Measurements from ENCODE around the gene CFAP74. TPM values are rescaled to one million over a fixed set of nuclear protein-coding genes. Genes with fewer than 3 reads are reported as not detected.
"Not testable (repeated sequence)": the region's sequence is repeated elsewhere in the genome, so short reads cannot be mapped to it uniquely, and the experiment has no call there.

The CFAP74 gene
- polyA plus RNA-seq, 3 donors = 0.02 to 0.24 (median 0.22) TPM

DNA sequence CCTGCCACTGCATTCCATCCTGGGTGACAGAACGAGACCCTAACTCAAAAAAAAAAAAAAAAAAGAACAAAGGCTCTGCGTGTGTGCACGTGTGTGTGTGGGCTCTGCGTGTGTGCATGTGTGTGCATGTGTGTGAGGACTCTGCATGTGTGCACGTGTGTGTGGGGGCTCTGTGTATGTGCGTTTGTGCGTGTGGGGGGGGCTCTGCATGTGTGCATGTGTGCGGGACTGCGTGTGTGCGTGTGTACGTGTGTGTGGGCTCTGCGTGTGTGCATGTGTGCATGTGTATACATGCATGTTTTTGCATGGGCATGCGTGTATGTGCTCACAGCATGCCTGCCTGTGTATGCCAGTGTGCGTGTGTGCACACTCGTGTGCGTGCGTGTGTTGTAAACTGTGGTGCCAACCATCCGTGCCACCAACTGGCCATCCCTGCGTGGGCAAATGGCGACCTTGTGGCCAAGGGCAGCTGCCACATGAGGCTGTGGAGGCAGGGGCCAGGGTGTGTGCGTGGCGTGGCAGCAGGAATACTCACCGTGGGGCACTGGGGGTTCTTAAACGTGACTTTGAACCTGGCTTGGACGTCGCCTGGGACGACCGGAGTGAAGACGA lies 57.7 kb downstream of the CFAP74 start:
- 84 to 91% (median 87%) methylated on average over 29 of the region's 29 CpGs for WGBS, 3 donors
- no peak overlapping the region for H3K27ac ChIP-seq (ENCODE audit: low read depth, low read length)

DNA sequence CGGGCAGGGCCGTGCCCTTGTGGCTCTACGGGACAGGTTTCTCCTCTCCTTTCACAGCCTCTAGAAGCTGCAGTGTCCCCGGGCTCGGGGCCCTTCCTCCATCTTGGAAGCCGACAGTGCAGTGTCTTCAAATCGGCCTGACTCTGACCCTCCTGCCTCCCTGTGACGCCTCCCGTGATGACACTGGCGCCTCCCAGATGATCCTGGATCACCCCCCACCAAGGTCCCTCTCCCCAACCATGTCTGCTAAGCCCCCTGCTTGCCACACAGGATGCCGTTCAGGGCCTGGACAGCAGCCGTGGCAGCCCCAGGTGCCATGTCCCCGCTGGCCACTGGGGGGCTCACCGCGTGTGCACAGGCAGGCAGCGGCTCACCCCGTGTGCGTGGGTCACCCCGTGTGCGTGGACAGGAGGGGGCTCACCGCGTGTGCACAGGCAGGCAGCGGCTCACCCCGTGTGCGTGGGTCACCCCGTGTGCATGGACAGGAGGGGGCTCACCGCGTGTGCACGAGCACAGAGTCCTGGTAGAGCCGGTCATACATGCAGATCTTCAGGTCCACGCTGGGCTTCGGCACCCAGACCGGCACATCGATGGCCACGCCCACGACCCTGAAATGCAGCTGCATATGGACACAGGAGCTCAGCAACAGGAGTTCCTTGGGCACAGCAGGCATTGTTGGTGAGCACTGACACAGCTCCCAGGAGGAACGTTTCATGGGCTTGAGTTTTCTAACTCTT lies 59.6 kb downstream of the CFAP74 start:
- WGBS, 3 donors = 12% methylated on average over 37 of the region's 37 CpGs
- H3K27ac ChIP-seq (ENCODE audit: low read depth, low read length) = no peak overlapping the region

- WGBS, 3 donors = 79 to 83% (median 80%) methylated on average over 43 to 45 of the region's 45 CpGs
- H3K27ac ChIP-seq (ENCODE audit: low read depth, low read length) = no peak overlapping the region
Measured at GRCh38 chr1:1942753-1943656, 60.6 kb downstream of the CFAP74 start.

GRCh38 chr1:1941868-1942752 lies 61.5 kb downstream of the CFAP74 start:
- no peak overlapping the region for H3K27ac ChIP-seq (ENCODE audit: low read depth, low read length)
- 75 to 79% (median 75%) methylated on average over 39 of the region's 39 CpGs for WGBS, 3 donors

DNA sequence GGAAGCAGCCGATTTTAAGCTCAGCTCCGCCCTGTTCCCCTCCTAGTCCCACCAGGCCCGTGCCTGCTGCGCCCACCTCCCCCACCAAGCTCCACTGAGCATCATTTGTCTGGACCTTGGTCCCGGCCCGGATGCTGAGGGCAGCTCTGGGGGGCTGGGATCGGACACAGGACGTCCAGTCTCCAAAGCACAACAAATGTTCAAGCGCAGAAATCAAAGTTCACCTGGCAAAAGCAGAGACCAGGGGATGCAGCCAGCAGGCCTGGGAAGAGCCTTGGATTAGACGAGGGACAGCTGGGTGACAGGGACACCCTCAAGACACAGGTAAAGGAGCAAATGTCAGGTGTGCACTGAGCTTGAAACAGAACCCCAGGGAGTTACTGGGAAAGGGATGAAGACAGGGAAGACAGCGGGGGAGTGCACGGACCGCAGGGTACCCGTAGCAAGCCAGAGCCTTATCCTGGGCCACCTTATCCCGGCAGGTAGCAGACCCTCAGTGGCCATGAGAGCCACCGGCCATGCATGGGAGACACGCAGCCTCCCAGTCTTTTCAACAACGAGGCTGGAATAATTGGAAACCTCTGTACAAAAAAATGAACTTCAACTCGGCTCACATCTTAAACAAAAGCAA lies 62.3 kb downstream of the CFAP74 start:
- no peak overlapping the region for H3K27ac ChIP-seq (ENCODE audit: low read depth, low read length)
- 65 to 69% (median 67%) methylated on average over 19 of the region's 19 CpGs for WGBS, 3 donors

GRCh38 chr1:1940123-1940425 lies 63.5 kb downstream of the CFAP74 start:
- H3K27ac ChIP-seq (ENCODE audit: low read depth, low read length) = no peak overlapping the region
- 83 to 86% (median 86%) methylated on average over 12 of the region's 12 CpGs for WGBS, 3 donors

DNA sequence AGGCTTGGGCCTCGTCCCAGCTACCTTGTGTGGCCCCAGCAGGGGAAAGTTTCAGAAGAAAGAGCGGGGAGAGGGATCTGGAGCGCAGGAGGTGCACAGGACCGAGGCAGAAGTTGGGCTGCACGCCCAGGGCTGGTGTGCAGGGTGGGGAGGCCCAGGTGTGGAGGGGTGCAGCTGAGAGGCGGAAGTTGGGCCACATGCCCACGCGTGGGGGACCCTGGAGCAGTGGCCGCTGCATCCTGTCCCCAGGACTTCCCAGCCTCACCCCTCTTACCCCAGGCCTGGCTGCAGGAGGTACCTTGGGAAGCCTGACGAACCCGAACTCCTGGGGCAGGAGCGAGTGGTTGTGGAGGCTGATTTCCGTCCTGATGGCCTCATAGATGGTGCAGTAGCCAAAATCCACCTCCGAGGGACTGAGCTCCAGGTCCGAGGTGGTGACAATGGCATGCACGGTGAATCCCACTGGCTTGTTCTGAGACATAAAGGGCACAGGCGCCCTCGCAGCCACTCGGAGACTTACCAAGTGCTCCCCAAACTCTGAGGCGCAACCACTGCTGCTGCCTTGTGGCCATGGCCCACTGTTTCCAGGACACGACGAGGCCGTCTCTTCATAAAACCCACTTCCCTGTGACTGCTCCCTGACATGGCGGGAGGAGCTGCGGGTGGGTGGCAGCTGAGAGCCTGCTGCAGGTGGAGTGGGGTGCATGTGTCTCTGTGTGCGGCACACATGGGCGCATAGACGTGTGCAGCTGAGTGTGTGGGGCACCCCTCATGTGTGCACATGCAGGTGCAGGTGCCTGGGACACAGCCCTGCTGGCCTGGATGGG lies 64.1 kb downstream of the CFAP74 start:
- no peak overlapping the region for H3K27ac ChIP-seq (ENCODE audit: low read depth, low read length)
- WGBS, 3 donors = 80 to 88% (median 86%) methylated on average over 26 to 28 of the region's 28 CpGs

- H3K27ac ChIP-seq (ENCODE audit: low read depth, low read length) = no peak overlapping the region
- 80 to 82% (median 82%) methylated on average over 24 of the region's 24 CpGs for WGBS, 3 donors
Measured at GRCh38 chr1:1938613-1939295, 64.8 kb downstream of the CFAP74 start.

- no peak overlapping the region for H3K27ac ChIP-seq (ENCODE audit: low read depth, low read length)
- WGBS, 3 donors = 74 to 76% (median 75%) methylated on average over 6 of the region's 6 CpGs
Measured at GRCh38 chr1:1938276-1938573, 65.4 kb downstream of the CFAP74 start.

DNA sequence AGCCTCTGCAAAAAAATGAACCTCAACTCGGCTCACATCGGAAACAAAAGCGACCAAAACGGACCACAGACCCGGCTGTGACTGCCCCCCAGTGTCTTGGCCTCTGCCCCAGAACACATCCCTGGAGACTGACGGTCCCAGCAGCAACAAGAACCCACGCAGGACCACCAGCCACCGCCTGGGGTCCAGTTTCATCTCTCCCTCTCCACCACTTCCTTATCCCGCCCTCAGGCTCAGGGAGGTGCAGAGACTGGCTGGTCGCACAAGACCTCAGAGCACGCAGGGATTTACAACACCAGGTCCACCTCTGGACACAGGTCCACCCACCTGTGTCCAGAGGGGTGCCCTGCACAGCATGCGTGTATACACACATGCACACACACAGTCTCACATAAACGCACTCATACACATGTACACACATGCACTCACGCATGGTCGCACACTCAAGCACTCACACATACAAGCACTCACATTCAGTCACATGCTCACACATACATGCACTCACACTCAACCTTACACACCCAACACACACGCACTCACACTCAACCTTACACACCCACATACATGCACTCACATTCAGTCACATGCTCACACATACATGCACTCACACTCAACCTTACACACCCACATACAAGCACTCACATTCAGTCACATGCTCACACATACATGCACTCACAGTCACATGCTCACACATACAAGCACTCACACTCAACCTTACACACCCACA lies 65.9 kb downstream of the CFAP74 start:
- WGBS, 3 donors = 66 to 71% (median 71%) methylated on average over 16 of the region's 16 CpGs

GRCh38 chr1:1937061-1937460 lies 66.5 kb downstream of the CFAP74 start:
- 64 to 78% (median 68%) methylated on average over 15 of the region's 15 CpGs for WGBS, 3 donors

More for the DNA sequence above, 65.9 kb downstream of the CFAP74 start:
- no peak overlapping the region for H3K27ac ChIP-seq (ENCODE audit: low read depth, low read length)

DNA sequence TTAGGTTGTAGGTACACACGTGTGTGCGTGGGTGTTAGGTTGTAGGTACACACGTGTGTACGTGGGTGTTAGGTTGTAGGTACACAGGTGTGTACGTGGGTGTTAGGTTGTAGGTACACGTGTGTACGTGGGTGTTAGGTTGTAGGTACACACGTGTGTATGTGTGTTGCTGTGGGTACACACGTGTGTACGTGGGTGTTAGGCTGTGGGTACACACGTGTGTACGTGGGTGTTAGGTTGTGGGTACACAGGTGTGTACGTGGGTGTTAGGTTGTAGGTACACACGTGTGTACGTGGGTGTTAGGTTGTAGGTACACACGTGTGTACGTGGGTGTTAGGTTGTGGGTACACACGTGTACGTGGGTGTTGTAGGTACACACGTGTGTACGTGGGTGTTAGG lies 68.7 kb downstream of the CFAP74 start:
- H3K27ac ChIP-seq (ENCODE audit: low read depth, low read length) = not testable (repeated sequence)
- 65 to 89% (median 77%) methylated on average over 4 to 19 of the region's 21 CpGs for WGBS, 3 donors

More at GRCh38 chr1:1937061-1937460, 66.5 kb downstream of the CFAP74 start:
- H3K27ac ChIP-seq (ENCODE audit: low read depth, low read length) = no peak overlapping the region

GRCh38 chr1:1929639-1930545 lies 73.7 kb downstream of the CFAP74 start:
- WGBS, 3 donors = 84 to 86% (median 85%) methylated on average over 38 of the region's 38 CpGs
- H3K27ac ChIP-seq (ENCODE audit: low read depth, low read length) = no peak overlapping the region

DNA sequence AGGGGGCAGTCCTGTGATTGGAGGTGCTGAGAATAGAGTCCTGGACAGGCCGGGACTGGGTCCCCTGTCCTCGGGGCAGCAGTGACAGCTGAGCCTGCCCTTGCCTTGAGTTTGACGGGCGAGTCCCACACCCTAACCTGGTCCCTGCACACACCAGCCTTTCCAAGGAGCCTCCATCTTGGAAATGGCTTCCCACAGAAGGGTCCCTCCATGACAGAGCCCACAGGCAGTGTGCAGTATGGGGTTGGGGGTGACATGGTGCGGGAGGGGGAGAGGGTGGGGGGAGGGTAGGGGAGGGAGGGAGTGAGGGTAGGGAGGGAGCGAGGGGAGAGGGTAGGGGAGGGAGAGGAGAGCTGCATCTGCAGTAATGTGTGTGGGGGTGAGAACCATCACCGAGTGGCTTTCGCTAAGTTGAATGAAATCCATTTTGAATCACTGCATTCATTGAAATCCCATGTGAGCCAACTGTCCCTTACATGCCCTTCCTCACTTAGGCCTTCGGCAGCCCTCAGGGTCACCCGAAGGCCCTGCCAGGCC lies 74.4 kb downstream of the CFAP74 start:
- 57 to 72% (median 65%) methylated on average over 9 to 10 of the region's 10 CpGs for WGBS, 3 donors
- no peak overlapping the region for H3K27ac ChIP-seq (ENCODE audit: low read depth, low read length)

All from adipose tissue (tissue), 3 donors.